Endothelial cell of umbilical vein (primary cell): ENCODE measurements around the gene OR52E6. TPM values are rescaled to one million over a fixed set of nuclear protein-coding genes. Genes with fewer than 3 reads are reported as not detected.

Source experiments
- BruUV-seq: library from RNA; stranded (reverse); fragments of 400-500 nt; replicated peaks from 2 replicates; lab custom pipeline; 2021; lab: Mats Ljungman, UMichigan
- CTCF ChIA-PET: fragments of 300-600, 350-600 bp; sonication (Branson Sonifier 250); formaldehyde crosslinking; loops from one replicate; lab custom pipeline; 2021; ENCODE audit warnings: antibody characterized with exemption, inconsistent platforms; lab: Charles Lee
- POLR2A ChIA-PET: fragments of 300-600, 350-600 bp; sonication (Branson Sonifier 250); formaldehyde crosslinking; loops from one replicate; lab custom pipeline; 2021; ENCODE audit warnings: antibody characterized with exemption, inconsistent platforms; lab: Charles Lee
- DNase-seq: peaks from one replicate; pipeline ENCODE4 v3.0.0-alpha.2; 2011; ENCODE audit warnings: low read depth, low spot score
- FAIRE-seq: peaks from 2 replicates; lab custom pipeline; 2011; peaks lifted over from hg19 to GRCh38; lab: Jason Lieb, UNC
- H2AFZ ChIP-seq: 2 replicates; pipeline ENCODE4 v1.6.0; 2012; ENCODE audit warnings: low read depth, low read length, control low read depth, inconsistent platforms
- H3K27ac ChIP-seq: 2 replicates; pipeline ENCODE4 v1.5.1; 2011; ENCODE audit warnings: low read depth, mild to moderate bottlenecking, control low read depth, low read length, moderate library complexity; ENCODE audit not compliant: insufficient read depth
- H3K27me3 ChIP-seq, 2 experiments: 2 replicates each; pipeline versions ENCODE4 v1.6.0 to v1.6.1; 2011; ENCODE audit warnings: low read length in 2 of 2, mixed read lengths in 1 of 2; ENCODE audit not compliant: control insufficient read depth in 2 of 2, insufficient read depth in 2 of 2
- H3K36me3 ChIP-seq, 2 experiments: 2 replicates in 1 of 2; 3 replicates in 1 of 2; pipeline ENCODE4 v1.5.1; 2011; ENCODE audit warnings: low read length in 2 of 2, mild to moderate bottlenecking in 1 of 2, moderate library complexity in 1 of 2; ENCODE audit not compliant: control insufficient read depth in 2 of 2, insufficient read depth in 2 of 2; ENCODE audit errors: extremely low read depth in 1 of 2
- H3K4me1 ChIP-seq: 3 replicates; pipeline ENCODE4 v1.5.1; 2011; ENCODE audit warnings: mild to moderate bottlenecking, low read length; ENCODE audit not compliant: control insufficient read depth, insufficient read depth; ENCODE audit errors: extremely low read depth
- H3K4me2 ChIP-seq: 2 replicates; pipeline ENCODE4 v1.6.1; 2011; ENCODE audit warnings: low read length, control low read depth, mixed read lengths; ENCODE audit not compliant: insufficient read depth
- H3K4me3 ChIP-seq, 3 experiments: fragments of 200-600 bp in 1 of 3; sonication (generic), shearing (Covaris generic) in 1 of 3; replicated peaks in 1 of 3; 2 replicates each; pipeline ENCODE4 v1.5.1; 2011 to 2016; ENCODE audit warnings: control low read depth in 3 of 3, low read length in 3 of 3, mild to moderate bottlenecking in 2 of 3, inconsistent platforms in 1 of 3, low read depth in 1 of 3, moderate library complexity in 1 of 3; ENCODE audit not compliant: insufficient read depth in 1 of 3
- H3K79me2 ChIP-seq: 2 replicates; pipeline ENCODE4 v1.6.0; 2012; ENCODE audit warnings: low read length, inconsistent platforms; ENCODE audit not compliant: control insufficient read depth, insufficient read depth
- H3K9ac ChIP-seq: replicated peaks from 2 replicates; pipeline ENCODE3; 2011; ENCODE audit warnings: low read length, control low read depth; ENCODE audit not compliant: insufficient read depth; ENCODE audit errors: extremely low read depth
- H3K9me1 ChIP-seq: replicated peaks from 3 replicates; pipeline ENCODE4 v1.6.0; 2011; ENCODE audit warnings: mild to moderate bottlenecking, low read length; ENCODE audit not compliant: control insufficient read depth, insufficient read depth; ENCODE audit errors: extremely low read depth
- H3K9me3 ChIP-seq: replicated peaks from 2 replicates; pipeline ENCODE4 v1.5.1; 2012; ENCODE audit warnings: low read length, inconsistent platforms; ENCODE audit not compliant: control insufficient read depth, insufficient read depth
- H4K20me1 ChIP-seq: replicated peaks from 2 replicates; pipeline ENCODE3; 2011; ENCODE audit warnings: mild to moderate bottlenecking, low read length; ENCODE audit not compliant: control insufficient read depth, insufficient read depth; ENCODE audit errors: extremely low read depth
- CTCF ChIP-seq, 2 donors: IDR thresholded peaks; 1 replicate in 1 of 2; 2 replicates in 1 of 2; pipeline ENCODE4 v1.5.1; 2011; ENCODE audit warnings: low read length in 2 of 2, mild to moderate bottlenecking in 2 of 2, moderate library complexity in 2 of 2, control low read depth in 1 of 2, inconsistent platforms in 1 of 2, low read depth in 1 of 2; ENCODE audit not compliant: insufficient read depth in 1 of 2; ENCODE audit errors: extremely low read depth in 1 of 2
- EZH2 ChIP-seq: IDR thresholded peaks from 2 replicates; pipeline ENCODE4 v1.6.1; 2012; ENCODE audit warnings: borderline replicate concordance, low read depth, mild to moderate bottlenecking, moderate library complexity, low read length, inconsistent platforms; ENCODE audit not compliant: severe bottlenecking
- FOS ChIP-seq: IDR thresholded peaks from 2 replicates; pipeline ENCODE4 v1.6.1; 2011; ENCODE audit warnings: mild to moderate bottlenecking, low read length, moderate library complexity, borderline replicate concordance; ENCODE audit not compliant: insufficient read depth
- GATA2 ChIP-seq: IDR thresholded peaks from 2 replicates; pipeline ENCODE4 v1.7.0; 2011; ENCODE audit warnings: low read depth, mild to moderate bottlenecking, moderate library complexity, mixed read lengths, low read length; ENCODE audit not compliant: insufficient read length, insufficient read depth
- JUN ChIP-seq: IDR thresholded peaks from 2 replicates; pipeline ENCODE4 v1.6.1; 2011; ENCODE audit warnings: borderline replicate concordance, low read depth; ENCODE audit not compliant: insufficient read length, insufficient read depth
- MYC ChIP-seq: IDR thresholded peaks from one replicate; pipeline ENCODE4 v1.6.1; 2011; ENCODE audit warnings: mild to moderate bottlenecking, low read depth, low read length
- POLR2A ChIP-seq: IDR thresholded peaks from 2 replicates; pipeline ENCODE4 v1.6.1; 2012; ENCODE audit warnings: low read depth, mild to moderate bottlenecking, control low read depth, low read length
- POLR2AphosphoS5 ChIP-seq: IDR thresholded peaks from 2 replicates; pipeline ENCODE4 v1.6.1; 2012; ENCODE audit warnings: low read depth, mild to moderate bottlenecking, control low read depth, low read length, moderate library complexity; ENCODE audit not compliant: insufficient read depth
- dilution Hi-C: fragments of 300-500 bp; cut with MboI; formaldehyde crosslinking; loops from one replicate; pipeline ENCODE4 v1.15.0; 2019; ENCODE audit warnings: low sequenced_read_pairs; ENCODE audit not compliant: extremely low pct_ligation_motif_present
- intact Hi-C: fragments of 100-400 bp; cut with micrococcal nuclease; formaldehyde crosslinking; loops from one replicate; pipeline ENCODE4 v1.10.0; 2022
- polyA plus RNA-seq, 4 experiments: library from polyadenylated mRNA; depleted of rRNA in 3 of 4; stranded (reverse) in 3 of 4; unstranded in 1 of 4; fragments of >200 nt; gene quantifications; 2 replicates each; pipeline versions ENCODE4 v1.2.1 to v1.2.3, GENCODE V29; 2011 to 2012; ENCODE audit warnings: missing spikeins in 1 of 4
- total RNA-seq: library from RNA; stranded (reverse); gene quantifications from 2 replicates; pipeline ENCODE4 v1.2.3, GENCODE V29; 2021
- TF ChIP-seq, protein P1 (sequence below): IDR thresholded peaks from 2 replicates; pipeline ENCODE4 v1.6.1; 2011; ENCODE audit not compliant: insufficient read depth, insufficient read length

The OR52E6 gene
- total and polyA plus RNA-seq, 2 donors (not counting 3 experiments of a cell fraction or from before 2014, with no cell fraction given), result not detected

- H3K9me1 ChIP-seq, result no peaks in the 10 kb centered on the region
- dilution Hi-C loops (no loop called here), intact Hi-C loops (no loop called here)
- H3K9ac ChIP-seq, result no peak overlapping the region
- H3K27ac ChIP-seq, result no peak overlapping the region
- DNase-seq (no peak), FAIRE-seq (no peak)
- POLR2A ChIA-PET, result no interaction called here
- TF ChIP-seq POLR2A (no peak), MYC (no peak), GATA2 (no peak), CTCF (IDR thresholded peaks at IDR 0.05; ENCODE audit: extremely low read depth in 1 of 2, insufficient read depth in 1 of 2, low read depth in 1 of 2, low read length in 2 of 2) (no peak), EZH2 (no peak), FOS (no peak), POLR2AphosphoS5 (no peak), JUN (no peak)
- TF ChIP-seq, protein P1, sequence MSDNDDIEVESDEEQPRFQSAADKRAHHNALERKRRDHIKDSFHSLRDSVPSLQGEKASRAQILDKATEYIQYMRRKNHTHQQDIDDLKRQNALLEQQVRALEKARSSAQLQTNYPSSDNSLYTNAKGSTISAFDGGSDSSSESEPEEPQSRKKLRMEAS, result no peak
- no TSS peak for BruUV-seq
- H3K27me3 ChIP-seq, result peaks cover 0 to 3% of the 10 kb centered on the region in 2 experiments
- H4K20me1 ChIP-seq, result no peaks in the 10 kb centered on the region
- CTCF ChIA-PET, result interaction anchor here (1.2 to 2.2 kb wide), 4 partner anchors 84 to 683 kb away, joined by 4 to 35 read pairs (median 6); no protein-coding TSS in a partner anchor
- peaks cover 7% of the 10 kb centered on the region for H3K4me1 ChIP-seq
- no peak overlapping the region for H2AFZ ChIP-seq
- H3K79me2 ChIP-seq, result no peaks in the 10 kb centered on the region
- no peaks in the 10 kb centered on the region for H3K9me3 ChIP-seq
- H3K4me2 ChIP-seq, result no peak overlapping the region
- no peak overlapping the region for H3K4me3 ChIP-seq
- no peaks in the 10 kb centered on the region for H3K36me3 ChIP-seq
These were observed 34.1 kb downstream of the OR52E6 start for GRCh38 chr11:5807580-5807979.
